Skin of body (tissue), 2 donors: Measurements from ENCODE around the gene LIG3. TPM values are rescaled to one million over a fixed set of nuclear protein-coding genes. Genes with fewer than 3 reads are reported as not detected.
"Not testable (repeated sequence)": the region's sequence is repeated elsewhere in the genome, so short reads cannot be mapped to it uniquely, and the experiment has no call there.

Experiments
- DNase-seq: peaks from one replicate; lab custom pipeline; 2025; lab: John Stamatoyannopoulos, UW
- total RNA-seq: library from RNA; depleted of rRNA; stranded (reverse); fragments of >200 nt; gene quantifications from one replicate; pipeline ENCODE4 v1.2.3, GENCODE V29; 2014

LIG3 gene
- total RNA-seq, 1 donor from 2014 or later = 40.7 TPM

GRCh38 chr17:35041390-35041789, 61.1 kb downstream of the LIG3 start:
- DNase-seq = no peak

DNA sequence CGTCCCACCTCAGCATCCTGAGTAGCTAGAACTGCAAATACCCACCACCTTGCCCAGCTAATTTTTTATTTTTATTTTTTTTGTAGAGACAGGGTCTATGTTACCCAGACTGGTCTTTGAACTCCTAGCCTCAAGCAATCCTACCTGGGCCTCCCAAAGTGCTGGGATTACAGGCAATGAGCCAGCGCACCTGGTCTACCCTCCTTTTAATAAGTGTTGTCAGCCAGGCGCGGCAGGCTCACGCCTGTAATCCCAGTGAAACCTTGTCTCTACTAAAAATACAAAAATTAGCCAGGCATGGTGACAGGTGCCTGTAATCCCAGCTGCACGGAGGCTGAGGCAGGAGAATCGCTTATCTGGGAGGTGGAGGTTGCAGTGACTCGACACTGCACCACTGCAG, 63.9 kb downstream of the LIG3 start:
- no peak for DNase-seq

- not testable (repeated sequence) for DNase-seq
Measured at GRCh38 chr17:35045458-35045979, 65.2 kb downstream of the LIG3 start.

- DNase-seq = no peak
Measured at GRCh38 chr17:35046245-35046644, 65.9 kb downstream of the LIG3 start.

DNA sequence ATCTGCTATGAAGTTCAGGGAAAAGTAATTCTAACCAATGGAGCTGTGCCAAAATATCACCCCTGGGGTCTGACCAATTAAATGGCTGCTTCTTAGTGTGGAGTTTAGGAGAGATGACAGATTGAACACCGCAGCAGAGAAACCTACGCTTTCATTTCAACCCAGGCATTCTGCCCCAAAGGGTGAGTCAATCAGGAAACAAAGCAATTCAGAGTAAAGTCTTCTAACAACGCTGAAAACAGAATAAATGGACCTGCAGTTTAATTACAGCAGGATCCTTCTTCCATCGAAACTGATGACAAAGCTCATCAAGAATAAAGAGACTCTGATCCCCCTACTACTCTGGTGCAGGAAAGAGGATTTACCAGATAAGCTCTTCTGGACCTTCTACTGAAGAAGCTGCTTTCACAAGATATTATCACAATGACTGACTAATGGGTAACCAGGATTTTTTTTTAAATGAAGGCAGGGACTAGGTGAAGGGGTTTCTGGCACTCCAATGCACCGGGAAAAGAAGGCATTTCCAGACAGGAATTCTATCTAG, 66.5 kb downstream of the LIG3 start:
- no peak for DNase-seq

DNA sequence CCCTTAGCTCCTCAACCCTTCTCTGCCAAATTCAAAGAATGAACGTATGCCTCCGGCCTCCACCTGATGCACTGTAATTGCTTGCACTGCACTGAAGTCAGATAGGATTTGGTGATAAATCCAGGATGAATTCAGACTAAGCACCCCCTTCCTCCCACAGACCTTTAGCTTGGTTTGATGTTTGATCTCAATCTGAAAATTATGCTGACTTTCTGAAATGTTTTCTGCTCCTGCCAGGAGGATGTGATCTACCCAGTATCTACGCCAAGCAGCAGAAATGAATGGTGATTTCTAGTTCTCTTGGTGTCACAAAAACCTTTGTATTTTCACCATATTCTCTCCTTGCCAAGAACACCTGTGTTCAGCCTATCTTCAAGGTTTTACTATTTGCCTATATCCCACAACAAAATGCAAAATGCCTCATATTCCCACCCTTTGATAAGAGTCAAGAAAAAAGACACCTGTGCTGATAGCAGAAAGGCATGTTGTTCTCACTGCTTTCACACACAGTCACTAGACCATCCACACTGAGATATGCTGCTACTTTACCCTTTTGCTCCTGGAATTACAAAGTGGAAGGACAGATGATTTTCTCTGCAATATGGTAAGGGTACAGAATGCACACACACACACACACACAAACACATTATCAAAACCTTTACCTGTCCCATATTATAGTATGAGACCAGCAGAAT, 68.5 kb downstream of the LIG3 start:
- no peak for DNase-seq

DNA sequence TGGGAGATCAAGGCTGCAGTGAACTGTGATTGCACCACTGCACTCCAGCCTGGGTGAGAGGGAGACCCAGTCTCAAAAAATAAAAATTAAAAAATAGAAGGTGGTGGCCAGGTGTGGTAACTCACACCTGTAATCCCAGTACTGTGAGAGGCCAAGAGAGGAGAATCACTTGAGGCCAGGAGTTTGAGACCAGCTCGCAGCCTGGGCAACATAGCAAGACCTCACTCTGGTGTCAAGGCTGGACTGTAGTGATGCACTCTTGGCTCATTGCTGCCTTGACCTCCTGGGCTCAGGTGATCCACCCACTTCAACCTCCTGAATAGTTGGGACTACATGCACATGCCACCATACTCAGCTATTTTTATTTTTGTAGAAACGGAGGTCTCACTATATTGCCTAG, 69.9 kb downstream of the LIG3 start:
- no peak for DNase-seq

- DNase-seq = peak; percentile 2
Measured at GRCh38 chr17:35051183-35051578, 70.9 kb downstream of the LIG3 start.

GRCh38 chr17:35051579-35052240, 71.4 kb downstream of the LIG3 start:
- DNase-seq = no peak

- no peak for DNase-seq
Measured at GRCh38 chr17:35052241-35052610, 71.9 kb downstream of the LIG3 start.

GRCh38 chr17:35052780-35053179, 72.5 kb downstream of the LIG3 start:
- no peak for DNase-seq

DNA sequence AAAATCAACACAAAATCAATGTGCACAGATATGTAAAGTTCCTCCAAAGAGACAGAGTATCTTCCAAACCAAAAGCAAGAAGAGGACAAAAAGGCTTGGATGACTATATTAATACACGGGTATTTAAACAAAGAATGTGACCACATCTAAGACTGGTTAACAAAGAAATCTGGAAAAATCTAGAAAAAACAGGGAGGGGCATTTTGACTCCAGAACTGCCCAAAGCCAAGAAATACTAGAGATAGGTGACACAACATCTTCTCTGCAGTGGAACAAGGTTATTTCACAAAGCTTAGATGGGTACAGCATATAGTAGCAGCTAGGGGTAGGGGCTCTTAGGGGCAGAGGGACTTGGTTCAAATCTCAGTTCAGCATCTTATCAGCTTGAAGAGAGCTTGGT, 72.9 kb downstream of the LIG3 start:
- DNase-seq = no peak

GRCh38 chr17:35056013-35056412, 75.7 kb downstream of the LIG3 start:
- no peak for DNase-seq

DNA sequence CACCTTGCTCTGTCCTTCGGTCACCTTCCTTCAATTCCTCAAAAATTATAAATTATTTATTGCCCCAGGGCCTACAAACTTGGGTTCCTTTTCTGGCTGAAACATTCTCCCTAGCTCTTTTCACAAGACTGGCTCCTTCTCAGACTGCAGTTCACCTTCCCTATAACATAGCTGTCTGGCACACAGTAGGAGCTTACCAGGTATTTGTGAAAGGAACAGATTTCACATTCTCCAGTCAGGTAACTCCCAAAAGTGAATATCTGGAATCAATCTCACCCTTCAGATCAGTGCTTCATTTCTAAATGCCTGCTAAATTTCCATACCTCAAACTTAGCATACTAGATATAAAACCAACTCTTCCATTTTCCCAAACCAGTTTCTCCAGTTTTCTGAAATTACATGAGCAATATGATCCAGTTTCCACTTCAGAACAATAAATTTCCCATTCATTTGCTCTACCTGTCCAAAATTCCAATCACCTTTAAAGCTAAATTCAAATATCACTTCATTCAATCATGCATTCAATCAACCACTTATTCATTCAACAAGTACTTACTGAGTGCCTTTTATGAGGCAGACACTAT, 77.1 kb downstream of the LIG3 start:
- no peak for DNase-seq

Other genes with a start within 250 kb of the LIG3 start
- gene CCT6B, start 19.1 kb upstream of the LIG3 start, total RNA-seq = 3.2 TPM
- gene ZNF830, start 19.0 kb upstream of the LIG3 start, total RNA-seq = 12.7 TPM
- 6.5 TPM for gene RFFL, start 83.2 kb downstream of the LIG3 start, total RNA-seq
- 4.9 TPM for gene RAD51D, start 139.3 kb downstream of the LIG3 start, total RNA-seq
- gene FNDC8, start 141.1 kb downstream of the LIG3 start, total RNA-seq = not detected
- gene NLE1, start 161.8 kb downstream of the LIG3 start, total RNA-seq = 11.3 TPM
- 13.3 TPM for gene UNC45B, start 167.3 kb downstream of the LIG3 start, total RNA-seq
- gene SLC35G3, start 213.9 kb downstream of the LIG3 start, total RNA-seq = not detected